IMR-90 (cell line): ENCODE data around the gene TBC1D1. TPM values are rescaled to one million over a fixed set of nuclear protein-coding genes. Genes with fewer than 3 reads are reported as not detected.

Source experiments
- ATAC-seq: fragments of 200-7000 bp; cut with Tn5 transposase; 2 replicates; pipeline ENCODE4 v1.9.1; 2020; ENCODE audit warnings: low read depth, mild to moderate bottlenecking, moderate library complexity
- BruUV-seq: library from RNA; stranded (reverse); fragments of 400-500 nt; replicated peaks from 2 replicates; lab custom pipeline; 2021; lab: Mats Ljungman, UMichigan
- CTCF ChIA-PET: fragments of 300-600 bp; formaldehyde crosslinking; extraction: SDS; loops from one replicate; lab custom pipeline; 2021; ENCODE audit warnings: antibody characterized with exemption; lab: Yijun Ruan, JAX
- POLR2A ChIA-PET: fragments of 300-600 bp; sonication (Branson Sonifier 250); formaldehyde crosslinking; loops from one replicate; lab custom pipeline; 2022; ENCODE audit warnings: antibody characterized with exemption; ENCODE audit not compliant: unreplicated experiment; lab: Charles Lee
- DNase-seq: peaks from one replicate; pipeline ENCODE4 v3.0.0; 2013
- H2AFZ ChIP-seq: replicated peaks from 2 replicates; pipeline ENCODE3; 2013; ENCODE audit warnings: low read length, mild to moderate bottlenecking; ENCODE audit not compliant: poor library complexity
- H2AK5ac ChIP-seq: 2 replicates; pipeline ENCODE4 v1.6.1; 2013; ENCODE audit warnings: low read depth, low read length, inconsistent platforms
- H2AK9ac ChIP-seq: replicated peaks from 2 replicates; pipeline ENCODE3; 2013; ENCODE audit warnings: mild to moderate bottlenecking, low read depth, low read length, moderate library complexity; ENCODE audit not compliant: poor library complexity
- H2BK120ac ChIP-seq: 2 replicates; pipeline ENCODE4 v1.6.1; 2013; ENCODE audit warnings: low read depth, low read length, inconsistent platforms
- H2BK15ac ChIP-seq: 3 replicates; pipeline ENCODE4 v1.6.1; 2013; ENCODE audit warnings: low read depth, low read length, inconsistent platforms
- H2BK20ac ChIP-seq: 2 replicates; pipeline ENCODE4 v1.6.1; 2013; ENCODE audit warnings: low read depth, mild to moderate bottlenecking, inconsistent platforms, low read length, moderate library complexity
- H2BK5ac ChIP-seq: 2 replicates; pipeline ENCODE4 v1.6.1; 2013; ENCODE audit warnings: mild to moderate bottlenecking, low read depth, low read length, inconsistent platforms; ENCODE audit not compliant: poor library complexity, severe bottlenecking
- H3K14ac ChIP-seq: replicated peaks from 2 replicates; pipeline ENCODE4 v1.6.1; 2013; ENCODE audit warnings: low read depth, low read length, inconsistent platforms
- H3K18ac ChIP-seq: 2 replicates; pipeline ENCODE4 v1.6.1; 2013; ENCODE audit warnings: low read depth, low read length, control low read depth
- H3K23ac ChIP-seq: 2 replicates; pipeline ENCODE4 v1.6.1; 2013; ENCODE audit warnings: low read depth, low read length, inconsistent platforms
- H3K27ac ChIP-seq: 2 replicates; pipeline ENCODE4 v1.5.1; 2013; ENCODE audit warnings: mild to moderate bottlenecking, control low read depth, low read length; ENCODE audit not compliant: insufficient read depth
- H3K27me3 ChIP-seq: 2 replicates; pipeline ENCODE4 v1.6.1; 2013; ENCODE audit warnings: low read length; ENCODE audit not compliant: control insufficient read depth, insufficient read depth
- H3K36me3 ChIP-seq: 2 replicates; pipeline ENCODE4 v1.6.1; 2013; ENCODE audit warnings: low read length, mixed read lengths; ENCODE audit not compliant: control insufficient read depth, insufficient read depth
- H3K4ac ChIP-seq: 2 replicates; pipeline ENCODE4 v1.6.1; 2013; ENCODE audit warnings: low read depth, low read length, inconsistent platforms
- H3K4me1 ChIP-seq: 2 replicates; pipeline ENCODE4 v1.6.1; 2013; ENCODE audit warnings: low read length, mixed read lengths; ENCODE audit not compliant: control insufficient read depth, insufficient read depth
- H3K4me2 ChIP-seq: 2 replicates; pipeline ENCODE4 v1.6.1; 2013; ENCODE audit warnings: low read depth, mild to moderate bottlenecking, control low read depth, low read length, moderate library complexity
- H3K4me3 ChIP-seq: 2 replicates; pipeline ENCODE4 v1.5.1; 2013; ENCODE audit warnings: low read depth, mild to moderate bottlenecking, control low read depth, low read length, moderate library complexity; ENCODE audit not compliant: insufficient read depth
- H3K56ac ChIP-seq: 2 replicates; pipeline ENCODE4 v1.6.1; 2013; ENCODE audit warnings: low read length, inconsistent platforms; ENCODE audit not compliant: insufficient read depth; ENCODE audit errors: extremely low read depth
- H3K79me1 ChIP-seq, 2 experiments: 2 replicates each; pipeline ENCODE4 v1.6.1; 2013; ENCODE audit warnings: low read length in 2 of 2, inconsistent platforms in 1 of 2, low read depth in 1 of 2
- H3K9ac ChIP-seq: 2 replicates; pipeline ENCODE4 v1.6.1; 2013; ENCODE audit warnings: low read depth, low read length, control low read depth
- H3K9me1 ChIP-seq: 2 replicates; pipeline ENCODE4 v1.6.1; 2013; ENCODE audit warnings: low read length, inconsistent platforms; ENCODE audit not compliant: insufficient read depth
- H3K9me3 ChIP-seq: 2 replicates; pipeline ENCODE4 v1.6.1; 2013; ENCODE audit warnings: low read length; ENCODE audit not compliant: control insufficient read depth, insufficient read depth
- H4K20me1 ChIP-seq: 2 replicates; pipeline ENCODE4 v1.6.1; 2013; ENCODE audit warnings: low read length, inconsistent platforms; ENCODE audit not compliant: insufficient read depth
- H4K5ac ChIP-seq: 2 replicates; pipeline ENCODE4 v1.6.1; 2013; ENCODE audit warnings: mild to moderate bottlenecking, low read depth, low read length, control low read depth
- H4K8ac ChIP-seq, 2 experiments: 2 replicates each; pipeline ENCODE4 v1.6.1; 2013; ENCODE audit warnings: low read depth in 2 of 2, low read length in 2 of 2, control low read depth in 1 of 2, inconsistent platforms in 1 of 2
- H4K91ac ChIP-seq: 2 replicates; pipeline ENCODE4 v1.6.1; 2013; ENCODE audit warnings: low read depth, low read length, inconsistent platforms; ENCODE audit not compliant: insufficient read depth
- CTCF ChIP-seq: conservative IDR thresholded peaks from 2 replicates; pipeline ENCODE4 v1.5.1; 2012; ENCODE audit warnings: mild to moderate bottlenecking, low read depth, low read length, improper control_type of control experiment
- FOS ChIP-seq: fragments of 150-350 bp; IDR thresholded peaks from 2 replicates; pipeline ENCODE4 v1.6.1; 2016; ENCODE audit warnings: low read depth, low read length
- MAFK ChIP-seq: IDR thresholded peaks from 2 replicates; pipeline ENCODE4 v1.6.1; 2012; ENCODE audit warnings: low read depth, low read length, improper control_type of control experiment
- RAD21 ChIP-seq: IDR thresholded peaks from 2 replicates; pipeline ENCODE4 v1.6.1; 2012; ENCODE audit warnings: low read length, improper control_type of control experiment
- RFX5 ChIP-seq: IDR thresholded peaks from 2 replicates; pipeline ENCODE4 v1.8.0; 2012; ENCODE audit warnings: low read depth, mild to moderate bottlenecking, low read length, moderate library complexity
- WGBS, 2 experiments: methylation state at CpG; one replicate each; pipeline versions ENCODE4 v1.1.5 to v1.1.7; 2013; ENCODE audit warnings: missing lambda C conversion rate in 2 of 2; ENCODE audit not compliant: insufficient read length in 1 of 2; ENCODE audit errors: extremely low coverage in 2 of 2; 5-methylcytosine and 5-hydroxymethylcytosine counted together
- dilution Hi-C: fragments of 300-500 bp; cut with HindIII; formaldehyde crosslinking; loops from one replicate; pipeline ENCODE4 v1.14.3; 2018; ENCODE audit warnings: low sequenced_read_pairs; ENCODE audit not compliant: unreplicated experiment
- in situ Hi-C: fragments of 300-500 bp; cut with MboI; formaldehyde crosslinking; loops from 3 replicates; pipeline ENCODE4 v1.14.3; 2019; ENCODE audit warnings: low sequenced_read_pairs, inconsistent platforms, mixed read lengths
- intact Hi-C: fragments of 100-400 bp; cut with micrococcal nuclease; formaldehyde crosslinking; loops from 2 replicates; pipeline ENCODE4 v1.10.0; 2022
- polyA plus RNA-seq, 3 experiments: library from polyadenylated mRNA; depleted of rRNA; stranded (reverse); fragments of >200 nt; gene quantifications; 2 replicates each; pipeline ENCODE4 v1.2.3, GENCODE V29; 2012; ENCODE audit warnings: low replicate concordance in 1 of 3
- total RNA-seq: library from RNA; depleted of rRNA; stranded (reverse); fragments of >200 nt; gene quantifications from 2 replicates; pipeline ENCODE4 v1.2.3, GENCODE V29; 2012

TBC1D1 gene
- total and polyA plus RNA-seq, 2 of the 4 experiments (the other 2 are of a cell fraction) = 42.4 to 104 TPM

- H3K4me3 ChIP-seq = no peak overlapping the region
- peaks cover 6% of the 10 kb centered on the region; the same call in 1 of the 2 replicates for H3K36me3 ChIP-seq
- peak overlapping the region; percentile 83 for H4K91ac ChIP-seq
- ChIA-PET CTCF (no interaction called here), POLR2A (interaction anchor here (0.6 kb wide), 1 partner anchor 13 kb away, joined by 8 read pairs; no protein-coding TSS in a partner anchor)
- H3K56ac ChIP-seq = no peak overlapping the region; the same call in 1 of the 2 replicates
- peaks cover 27% of the 10 kb centered on the region for H3K4me1 ChIP-seq
- in situ Hi-C loops (no loop called here), dilution Hi-C loops (no loop called here), intact Hi-C loops (loop anchor here (2.0 kb wide), 1 partner anchor 33 kb away; no protein-coding TSS in a partner anchor)
- peak overlapping the region; percentile 4; the same call in 1 of the 2 replicates for H3K18ac ChIP-seq
- H4K20me1 ChIP-seq = no peaks in the 10 kb centered on the region
- peak overlapping the region; percentile 66 for H2BK20ac ChIP-seq
- peaks cover 37% of the 10 kb centered on the region for H3K9me1 ChIP-seq
- H4K5ac ChIP-seq = peak overlapping the region; percentile 27
- H3K4me2 ChIP-seq = no peak overlapping the region; the same call in 1 of the 2 replicates
- peaks cover 0 to 7% of the 10 kb centered on the region in 2 experiments; a peak in 1 of 4 replicates for H3K79me1 ChIP-seq
- no TSS peak for BruUV-seq
- H2AK9ac ChIP-seq = peak overlapping the region; percentile 80
- 100% methylated on average over 2 of the region's 8 CpGs; no CpG with 5 or more reads in 1 of the 2 experiments for WGBS, 2 experiments
- peak; percentile 86 for DNase-seq
- peak overlapping the region; percentile 78 for H3K14ac ChIP-seq
- H2AK5ac ChIP-seq = peak overlapping the region; percentile 29
- peak; percentile 69 for ATAC-seq
- peak overlapping the region; percentile 78; the same call in 1 of the 3 replicates for H2BK15ac ChIP-seq
- no peak overlapping the region for H3K9ac ChIP-seq
- H2AFZ ChIP-seq = peak overlapping the region; percentile 63
- peak overlapping the region; percentile 91 for H2BK120ac ChIP-seq
- peak overlapping the region; percentile 60; the same call in 1 of the 2 replicates for H3K23ac ChIP-seq
- H4K8ac ChIP-seq = peak overlapping the region; percentile 67 to 78
- H3K9me3 ChIP-seq = no peaks in the 10 kb centered on the region
- no peak overlapping the region for H3K27ac ChIP-seq
- peak overlapping the region; percentile 66 for H2BK5ac ChIP-seq
- H3K4ac ChIP-seq = peak overlapping the region; percentile 74
- H3K27me3 ChIP-seq = no peaks in the 10 kb centered on the region
- peak; percentile 82 for TF ChIP-seq FOS
- no peak for TF ChIP-seq RFX5
- no peak; the same call in 1 of the 2 replicates for TF ChIP-seq MAFK
- TF ChIP-seq CTCF = no peak
- TF ChIP-seq RAD21 = no peak
Measured at GRCh38 chr4:38141808-38142500, 251.1 kb downstream of the TBC1D1 start.
